GM12878 (cell line): Measurements from ENCODE around the gene TMEM255B. TPM values are rescaled to one million over a fixed set of nuclear protein-coding genes. Genes with fewer than 3 reads are reported as not detected.

Experiments used
- ATAC-seq: fragments of 200-7000 bp; cut with Tn5 transposase; 3 replicates; pipeline ENCODE4 v1.9.1; 2020; ENCODE audit warnings: mild to moderate bottlenecking, moderate library complexity
- BruUV-seq: library from RNA; stranded (reverse); fragments of 400-500 nt; replicated peaks from 2 replicates; lab custom pipeline; 2021; lab: Mats Ljungman, UMichigan
- CTCF ChIA-PET: fragments of 300-600 bp; sonication (Branson Sonifier 250); formaldehyde crosslinking; extraction: SDS; loops from one replicate; lab custom pipeline; 2021; ENCODE audit warnings: inconsistent platforms; lab: Yijun Ruan, JAX
- POLR2A ChIA-PET: fragments of 350-600 bp; formaldehyde crosslinking; extraction: SDS; loops from one replicate; lab custom pipeline; 2021; ENCODE audit warnings: inconsistent platforms; lab: Charles Lee
- RAD21 ChIA-PET: fragments of 300-600 bp; sonication (Branson Sonifier 250); formaldehyde crosslinking; loops from one replicate; lab custom pipeline; 2023; ENCODE audit warnings: antibody characterized with exemption; ENCODE audit not compliant: unreplicated experiment; lab: Charles Lee
- SMC1A ChIA-PET: fragments of 300-600 bp; sonication (Branson Sonifier 250); formaldehyde crosslinking; loops from one replicate; lab custom pipeline; 2023; ENCODE audit not compliant: unreplicated experiment, uncharacterized antibody; lab: Charles Lee
- DNase-seq: peaks from one replicate; pipeline ENCODE4 v3.0.0-alpha.2; 2011; ENCODE audit warnings: low read depth, low spot score
- FAIRE-seq: peaks from 3 replicates; lab custom pipeline; 2011; peaks lifted over from hg19 to GRCh38; lab: Jason Lieb, UNC
- H2AFZ ChIP-seq: 2 replicates; pipeline ENCODE4 v1.6.0; 2011; ENCODE audit warnings: low read depth, low read length, control low read depth; ENCODE audit not compliant: control insufficient read depth
- H3K27ac ChIP-seq: 2 replicates; pipeline ENCODE4 v1.5.1; 2011; ENCODE audit warnings: control low read depth; ENCODE audit not compliant: control insufficient read depth, insufficient read depth
- H3K27me3 ChIP-seq, 2 experiments: replicated peaks in 1 of 2; 2 replicates each; pipeline versions ENCODE4 v1.6.0 to v1.6.1; 2011; ENCODE audit warnings: low read length in 1 of 2; ENCODE audit not compliant: control insufficient read depth in 2 of 2, insufficient read depth in 2 of 2
- H3K36me3 ChIP-seq, 2 experiments: 2 replicates each; pipeline ENCODE4 v1.5.1; 2011; ENCODE audit warnings: low read length in 1 of 2; ENCODE audit not compliant: control insufficient read depth in 2 of 2, insufficient read depth in 2 of 2
- H3K4me1 ChIP-seq: 2 replicates; pipeline ENCODE4 v1.6.1; 2011; ENCODE audit warnings: mild to moderate bottlenecking, low read length, moderate library complexity, mixed read lengths; ENCODE audit not compliant: control insufficient read depth, insufficient read depth
- H3K4me2 ChIP-seq: 2 replicates; pipeline ENCODE4 v1.6.0; 2011; ENCODE audit warnings: control low read depth; ENCODE audit not compliant: control insufficient read depth, insufficient read depth
- H3K4me3 ChIP-seq: fragments of 200-600 bp; sonication (generic); 2 replicates; pipeline ENCODE4 v1.5.1; 2016
- H3K79me2 ChIP-seq: 2 replicates; pipeline ENCODE4 v1.6.0; 2011; ENCODE audit warnings: low read length; ENCODE audit not compliant: control insufficient read depth, insufficient read depth
- H3K9ac ChIP-seq: 2 replicates; pipeline ENCODE4 v1.8.0; 2011; ENCODE audit warnings: low read length, control low read depth, mixed read lengths; ENCODE audit not compliant: control insufficient read depth, insufficient read depth
- H3K9me3 ChIP-seq: replicated peaks from 3 replicates; pipeline ENCODE4 v1.5.1; 2011; ENCODE audit warnings: mild to moderate bottlenecking, low read length; ENCODE audit not compliant: control insufficient read depth, insufficient read depth
- H4K20me1 ChIP-seq: 2 replicates; pipeline ENCODE4 v1.6.0; 2011; ENCODE audit not compliant: control insufficient read depth, insufficient read depth
- BMI1 ChIP-seq: fragments of 450-650 bp; IDR thresholded peaks from 2 replicates; pipeline ENCODE4 v1.6.1; 2016; ENCODE audit warnings: mild to moderate bottlenecking, moderate library complexity, borderline replicate concordance
- ELK1 ChIP-seq: IDR thresholded peaks from 2 replicates; pipeline ENCODE4 v1.6.1; 2012; ENCODE audit warnings: low read depth, low read length, improper control_type of control experiment
- IKZF1 ChIP-seq: fragments of 450-650 bp; conservative IDR thresholded peaks from 2 replicates; pipeline ENCODE4 v1.6.1; 2017; ENCODE audit warnings: antibody characterized with exemption, mild to moderate bottlenecking
- MYB ChIP-seq: fragments of 150-350 bp; IDR thresholded peaks from 2 replicates; pipeline ENCODE4 v1.6.1; 2014; ENCODE audit warnings: mild to moderate bottlenecking, low read depth, low read length, borderline replicate concordance
- NFYA ChIP-seq: IDR thresholded peaks from 2 replicates; pipeline ENCODE4 v1.6.1; 2011; ENCODE audit warnings: low read depth, mild to moderate bottlenecking, low read length, improper control_type of control experiment, borderline replicate concordance
- PAX8 ChIP-seq: fragments of 450-650 bp; IDR thresholded peaks from 2 replicates; pipeline ENCODE4 v1.6.1; 2017; ENCODE audit warnings: mild to moderate bottlenecking, moderate library complexity
- REST ChIP-seq: IDR thresholded peaks from 2 replicates; pipeline ENCODE4 v1.6.1; 2012; ENCODE audit warnings: mild to moderate bottlenecking, low read depth, low read length
- SMARCA5 ChIP-seq: fragments of 450-650 bp; IDR thresholded peaks from 2 replicates; pipeline ENCODE4 v1.6.1; 2017; ENCODE audit warnings: mild to moderate bottlenecking
- TCF7 ChIP-seq: IDR thresholded peaks from 2 replicates; pipeline ENCODE4 v1.6.1; 2014; ENCODE audit warnings: antibody characterized with exemption, borderline replicate concordance
- ZBTB40 ChIP-seq: fragments of 450-650 bp; IDR thresholded peaks from 2 replicates; pipeline ENCODE4 v1.6.1; 2016; ENCODE audit warnings: mild to moderate bottlenecking, moderate library complexity, borderline replicate concordance
- WGBS: methylation state at CpG from one replicate; pipeline ENCODE4 v1.1.6; 2016; ENCODE audit warnings: low lambda C conversion rate; ENCODE audit not compliant: insufficient replicate concordance, insufficient coverage; ENCODE audit errors: missing lambda C conversion rate; 5-methylcytosine and 5-hydroxymethylcytosine counted together
- in situ Hi-C: fragments of 300-500 bp; cut with MboI; formaldehyde crosslinking; loops from 9 replicates; pipeline ENCODE4 v1.14.3; 2018; ENCODE audit warnings: mixed read lengths
- intact Hi-C: fragments of 100-400 bp; cut with micrococcal nuclease; formaldehyde crosslinking; loops from one replicate; pipeline ENCODE4 v1.14.2; 2022; ENCODE audit not compliant: unreplicated experiment
- polyA plus RNA-seq, 11 experiments: library from polyadenylated mRNA; depleted of rRNA in 4 of 11; unstranded in 6 of 11; stranded (reverse) in 5 of 11; fragments of >200 nt; fragmentation: Nextera tagmentation in 4 of 11; fragmentation: Illumina TruSeq in 1 of 11; extraction: Ambion mirVana in 4 of 11; extraction: Trizol in 1 of 11; gene quantifications; 1 replicate in 1 of 11; 2 replicates in 10 of 11; pipeline versions ENCODE4 v1.2.1 to v1.2.3, GENCODE V29; 2011 to 2016; ENCODE audit warnings: inconsistent platforms in 2 of 11, missing spikeins in 2 of 11, low read depth in 1 of 11
- total RNA-seq, 4 experiments: library from RNA; depleted of rRNA in 3 of 4; stranded (reverse); fragments of >200 nt in 3 of 4; fragmentation: Illumina TruSeq in 1 of 4; extraction: Trizol in 1 of 4; gene quantifications; 2 replicates each; pipeline versions ENCODE4 v1.2.1 to v1.2.3, GENCODE V29; 2013 to 2021
- TF ChIP-seq, protein P1 (sequence below): fragments of 450-650 bp; IDR thresholded peaks from 2 replicates; pipeline ENCODE4 v1.6.1; 2014; ENCODE audit warnings: mild to moderate bottlenecking

TMEM255B gene
- total and polyA plus RNA-seq, 10 of the 15 experiments (the other 5 are each of a cell fraction or from before 2014, with no cell fraction given), result 0.04 to 0.62 (median 0.13) TPM; not detected in 3

- no peak overlapping the region for H3K4me3 ChIP-seq
- H3K27ac ChIP-seq, result no peak overlapping the region
- ChIA-PET CTCF (no interaction called here), POLR2A (no interaction called here), SMC1A (no interaction called here), RAD21 (no interaction called here)
- 51% methylated on average over 16 of the region's 30 CpGs for WGBS
- no peaks in the 10 kb centered on the region for H3K36me3 ChIP-seq
- H2AFZ ChIP-seq, result no peak overlapping the region
- no peak overlapping the region for H3K9ac ChIP-seq
- ATAC-seq (no peak), FAIRE-seq (no peak), DNase-seq (no peak)
- H3K4me1 ChIP-seq, result no peaks in the 10 kb centered on the region
- H4K20me1 ChIP-seq, result no peaks in the 10 kb centered on the region
- no TSS peak for BruUV-seq
- H3K27me3 ChIP-seq, result no peaks in the 10 kb centered on the region
- no peaks in the 10 kb centered on the region; the same call in 1 of the 2 replicates for H3K79me2 ChIP-seq
- in situ Hi-C loops, result no loop called here
- peaks cover 7% of the 10 kb centered on the region; the same call in 2 of the 3 replicates for H3K9me3 ChIP-seq
- intact Hi-C loops, result loop anchor here (10.0 kb wide), 1 partner anchor 333 kb away; no protein-coding TSS in a partner anchor
- H3K4me2 ChIP-seq, result no peak overlapping the region
- TF ChIP-seq REST (no peak), ELK1 (no peak), ZBTB40 (no peak), MYB (no peak), IKZF1 (no peak), SMARCA5 (no peak), PAX8 (no peak), NFYA (no peak), BMI1 (no peak), TCF7 (no peak)
- TF ChIP-seq, protein P1, sequence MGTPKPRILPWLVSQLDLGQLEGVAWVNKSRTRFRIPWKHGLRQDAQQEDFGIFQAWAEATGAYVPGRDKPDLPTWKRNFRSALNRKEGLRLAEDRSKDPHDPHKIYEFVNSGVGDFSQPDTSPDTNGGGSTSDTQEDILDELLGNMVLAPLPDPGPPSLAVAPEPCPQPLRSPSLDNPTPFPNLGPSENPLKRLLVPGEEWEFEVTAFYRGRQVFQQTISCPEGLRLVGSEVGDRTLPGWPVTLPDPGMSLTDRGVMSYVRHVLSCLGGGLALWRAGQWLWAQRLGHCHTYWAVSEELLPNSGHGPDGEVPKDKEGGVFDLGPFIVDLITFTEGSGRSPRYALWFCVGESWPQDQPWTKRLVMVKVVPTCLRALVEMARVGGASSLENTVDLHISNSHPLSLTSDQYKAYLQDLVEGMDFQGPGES, result no peak
Observed at GRCh38 chr13:113811081-113811928, 52.3 kb downstream of the TMEM255B start.
